GM12878 (cell line): Measurements from ENCODE around the gene RAB35. TPM values are rescaled to one million over a fixed set of nuclear protein-coding genes. Genes with fewer than 3 reads are reported as not detected.
A peak's percentile ranks its signal among the peaks of the same experiment; 100 is the strongest.

Experiments
- ATAC-seq: fragments of 200-7000 bp; cut with Tn5 transposase; 3 replicates; pipeline ENCODE4 v1.9.1; 2020; ENCODE audit warnings: mild to moderate bottlenecking, moderate library complexity
- BruUV-seq: library from RNA; stranded (reverse); fragments of 400-500 nt; replicated peaks from 2 replicates; lab custom pipeline; 2021; lab: Mats Ljungman, UMichigan
- CTCF ChIA-PET: fragments of 300-600 bp; sonication (Branson Sonifier 250); formaldehyde crosslinking; extraction: SDS; loops from one replicate; lab custom pipeline; 2021; ENCODE audit warnings: inconsistent platforms; lab: Yijun Ruan, JAX
- POLR2A ChIA-PET: fragments of 350-600 bp; formaldehyde crosslinking; extraction: SDS; loops from one replicate; lab custom pipeline; 2021; ENCODE audit warnings: inconsistent platforms; lab: Charles Lee
- RAD21 ChIA-PET: fragments of 300-600 bp; sonication (Branson Sonifier 250); formaldehyde crosslinking; loops from one replicate; lab custom pipeline; 2023; ENCODE audit warnings: antibody characterized with exemption; ENCODE audit not compliant: unreplicated experiment; lab: Charles Lee
- SMC1A ChIA-PET: fragments of 300-600 bp; sonication (Branson Sonifier 250); formaldehyde crosslinking; loops from one replicate; lab custom pipeline; 2023; ENCODE audit not compliant: unreplicated experiment, uncharacterized antibody; lab: Charles Lee
- DNase-seq: peaks from one replicate; pipeline ENCODE4 v3.0.0-alpha.2; 2011; ENCODE audit warnings: low read depth, low spot score
- FAIRE-seq: peaks from 3 replicates; lab custom pipeline; 2011; peaks lifted over from hg19 to GRCh38; lab: Jason Lieb, UNC
- H2AFZ ChIP-seq: 2 replicates; pipeline ENCODE4 v1.6.0; 2011; ENCODE audit warnings: low read depth, low read length, control low read depth; ENCODE audit not compliant: control insufficient read depth
- H3K27ac ChIP-seq: 2 replicates; pipeline ENCODE4 v1.5.1; 2011; ENCODE audit warnings: control low read depth; ENCODE audit not compliant: control insufficient read depth, insufficient read depth
- H3K27me3 ChIP-seq, 2 experiments: replicated peaks in 1 of 2; 2 replicates each; pipeline versions ENCODE4 v1.6.0 to v1.6.1; 2011; ENCODE audit warnings: low read length in 1 of 2; ENCODE audit not compliant: control insufficient read depth in 2 of 2, insufficient read depth in 2 of 2
- H3K36me3 ChIP-seq, 2 experiments: 2 replicates each; pipeline ENCODE4 v1.5.1; 2011; ENCODE audit warnings: low read length in 1 of 2; ENCODE audit not compliant: control insufficient read depth in 2 of 2, insufficient read depth in 2 of 2
- H3K4me1 ChIP-seq: 2 replicates; pipeline ENCODE4 v1.6.1; 2011; ENCODE audit warnings: mild to moderate bottlenecking, low read length, moderate library complexity, mixed read lengths; ENCODE audit not compliant: control insufficient read depth, insufficient read depth
- H3K4me2 ChIP-seq: 2 replicates; pipeline ENCODE4 v1.6.0; 2011; ENCODE audit warnings: control low read depth; ENCODE audit not compliant: control insufficient read depth, insufficient read depth
- H3K4me3 ChIP-seq: fragments of 200-600 bp; sonication (generic); 2 replicates; pipeline ENCODE4 v1.5.1; 2016
- H3K79me2 ChIP-seq: 2 replicates; pipeline ENCODE4 v1.6.0; 2011; ENCODE audit warnings: low read length; ENCODE audit not compliant: control insufficient read depth, insufficient read depth
- H3K9ac ChIP-seq: 2 replicates; pipeline ENCODE4 v1.8.0; 2011; ENCODE audit warnings: low read length, control low read depth, mixed read lengths; ENCODE audit not compliant: control insufficient read depth, insufficient read depth
- H3K9me3 ChIP-seq: replicated peaks from 3 replicates; pipeline ENCODE4 v1.5.1; 2011; ENCODE audit warnings: mild to moderate bottlenecking, low read length; ENCODE audit not compliant: control insufficient read depth, insufficient read depth
- H4K20me1 ChIP-seq: 2 replicates; pipeline ENCODE4 v1.6.0; 2011; ENCODE audit not compliant: control insufficient read depth, insufficient read depth
- BRCA1 ChIP-seq: IDR thresholded peaks from 2 replicates; pipeline ENCODE4 v1.6.1; 2011; ENCODE audit warnings: low read depth, low read length, improper control_type of control experiment
- CEBPB ChIP-seq, 2 experiments: fragments of 150-350 bp in 1 of 2; IDR thresholded peaks; 2 replicates each; pipeline ENCODE4 v1.6.1; 2012 to 2014; ENCODE audit warnings: low read depth in 2 of 2, low read length in 2 of 2, borderline replicate concordance in 1 of 2, inconsistent platforms in 1 of 2
- FOS ChIP-seq: IDR thresholded peaks from 3 replicates; pipeline ENCODE4 v1.6.1; 2011; ENCODE audit warnings: borderline replicate concordance; ENCODE audit not compliant: insufficient read length; ENCODE audit errors: extremely low read depth
- FOXM1 ChIP-seq: IDR thresholded peaks from 2 replicates; pipeline ENCODE4 v1.6.1; 2012; ENCODE audit warnings: low read depth, mild to moderate bottlenecking, inconsistent platforms, low read length, moderate library complexity
- HSF1 ChIP-seq: fragments of 150-350 bp; IDR thresholded peaks from 2 replicates; pipeline ENCODE4 v1.6.1; 2014; ENCODE audit warnings: mild to moderate bottlenecking, low read depth, low read length
- IKZF1 ChIP-seq: fragments of 450-650 bp; conservative IDR thresholded peaks from 2 replicates; pipeline ENCODE4 v1.6.1; 2017; ENCODE audit warnings: antibody characterized with exemption, mild to moderate bottlenecking
- IRF3 ChIP-seq: fragments of 450-650 bp; IDR thresholded peaks from 2 replicates; pipeline ENCODE4 v1.6.1; 2014; ENCODE audit warnings: mild to moderate bottlenecking
- LARP7 ChIP-seq: fragments of 450-650 bp; IDR thresholded peaks from 2 replicates; pipeline ENCODE4 v1.6.1; 2017; ENCODE audit warnings: mild to moderate bottlenecking
- TCF3 ChIP-seq: IDR thresholded peaks from 2 replicates; pipeline ENCODE4 v1.6.1; 2012; ENCODE audit warnings: low read depth, mild to moderate bottlenecking, low read length, borderline replicate concordance; ENCODE audit not compliant: insufficient read depth
- TCF7 ChIP-seq: IDR thresholded peaks from 2 replicates; pipeline ENCODE4 v1.6.1; 2014; ENCODE audit warnings: antibody characterized with exemption, borderline replicate concordance
- ZNF622 ChIP-seq: fragments of 450-650 bp; IDR thresholded peaks from 2 replicates; pipeline ENCODE4 v1.6.1; 2017; ENCODE audit warnings: mild to moderate bottlenecking, inconsistent platforms
- WGBS: methylation state at CpG from one replicate; pipeline ENCODE4 v1.1.6; 2016; ENCODE audit warnings: low lambda C conversion rate; ENCODE audit not compliant: insufficient replicate concordance, insufficient coverage; ENCODE audit errors: missing lambda C conversion rate; 5-methylcytosine and 5-hydroxymethylcytosine counted together
- in situ Hi-C: fragments of 300-500 bp; cut with MboI; formaldehyde crosslinking; loops from 9 replicates; pipeline ENCODE4 v1.14.3; 2018; ENCODE audit warnings: mixed read lengths
- intact Hi-C: fragments of 100-400 bp; cut with micrococcal nuclease; formaldehyde crosslinking; loops from one replicate; pipeline ENCODE4 v1.14.2; 2022; ENCODE audit not compliant: unreplicated experiment
- polyA plus RNA-seq, 11 experiments: library from polyadenylated mRNA; depleted of rRNA in 4 of 11; unstranded in 6 of 11; stranded (reverse) in 5 of 11; fragments of >200 nt; fragmentation: Nextera tagmentation in 4 of 11; fragmentation: Illumina TruSeq in 1 of 11; extraction: Ambion mirVana in 4 of 11; extraction: Trizol in 1 of 11; gene quantifications; 1 replicate in 1 of 11; 2 replicates in 10 of 11; pipeline versions ENCODE4 v1.2.1 to v1.2.3, GENCODE V29; 2011 to 2016; ENCODE audit warnings: inconsistent platforms in 2 of 11, missing spikeins in 2 of 11, low read depth in 1 of 11
- total RNA-seq, 4 experiments: library from RNA; depleted of rRNA in 3 of 4; stranded (reverse); fragments of >200 nt in 3 of 4; fragmentation: Illumina TruSeq in 1 of 4; extraction: Trizol in 1 of 4; gene quantifications; 2 replicates each; pipeline versions ENCODE4 v1.2.1 to v1.2.3, GENCODE V29; 2013 to 2021
- TF ChIP-seq, protein P1 (sequence below): fragments of 450-650 bp; IDR thresholded peaks from 2 replicates; pipeline ENCODE4 v1.6.1; 2016; ENCODE audit warnings: mild to moderate bottlenecking

Gene RAB35
- total and polyA plus RNA-seq, 10 of the 15 experiments (the other 5 are each of a cell fraction or from before 2014, with no cell fraction given) = 0.76 to 99.2 (median 43.8) TPM

GRCh38 chr12:120102189-120103043, 14.1 kb downstream of the RAB35 start:
- BruUV-seq = no TSS peak
- Histone ChIP-seq H3K4me3 (no peak overlapping the region), H3K9ac (no peak overlapping the region), H3K79me2 (peaks cover 52% of the 10 kb centered on the region), H3K9me3 (no peaks in the 10 kb centered on the region), H3K4me2 (peak overlapping the region; percentile 65; the same call in 1 of the 2 replicates), H2AFZ (no peak overlapping the region), H3K27ac (no peak overlapping the region; the same call in none of the 2 replicates), H3K27me3 (no peaks in the 10 kb centered on the region), H4K20me1 (no peaks in the 10 kb centered on the region; the same call in 1 of the 2 replicates), H3K4me1 (peaks cover 16% of the 10 kb centered on the region), H3K36me3 (peaks cover 34 to 60% of the 10 kb centered on the region in 2 experiments)
- RAD21 ChIA-PET = interaction anchor here (1.2 to 2.0 kb wide), 2 partner anchors 8 to 15 kb away, joined by 3 to 6 read pairs; no protein-coding TSS in a partner anchor
- ATAC-seq (no peak; the same call in 1 of the 3 replicates), FAIRE-seq (no peak), DNase-seq (no peak)
- POLR2A ChIA-PET = interaction anchor here (1.6 kb wide), 1 partner anchor 12 kb away, joined by 3 read pairs; no protein-coding TSS in a partner anchor
- WGBS = 86% methylated on average over 30 of the region's 30 CpGs
- SMC1A ChIA-PET = interaction anchor here (1.1 kb wide), 1 partner anchor 10 kb away, joined by 3 read pairs; no protein-coding TSS in a partner anchor
- in situ Hi-C loops = no loop called here
- TF ChIP-seq TCF3 (no peak), IKZF1 (no peak), FOS (no peak), IRF3 (no peak), ZNF622 (no peak), CEBPB (IDR thresholded peaks at IDR 0.05; ENCODE audit: borderline replicate concordance in 1 of 2, low read depth in 2 of 2, low read length in 2 of 2) (no peak), TCF7 (no peak), HSF1 (no peak), LARP7 (no peak), BRCA1 (no peak), FOXM1 (no peak)
- TF ChIP-seq, protein P1, sequence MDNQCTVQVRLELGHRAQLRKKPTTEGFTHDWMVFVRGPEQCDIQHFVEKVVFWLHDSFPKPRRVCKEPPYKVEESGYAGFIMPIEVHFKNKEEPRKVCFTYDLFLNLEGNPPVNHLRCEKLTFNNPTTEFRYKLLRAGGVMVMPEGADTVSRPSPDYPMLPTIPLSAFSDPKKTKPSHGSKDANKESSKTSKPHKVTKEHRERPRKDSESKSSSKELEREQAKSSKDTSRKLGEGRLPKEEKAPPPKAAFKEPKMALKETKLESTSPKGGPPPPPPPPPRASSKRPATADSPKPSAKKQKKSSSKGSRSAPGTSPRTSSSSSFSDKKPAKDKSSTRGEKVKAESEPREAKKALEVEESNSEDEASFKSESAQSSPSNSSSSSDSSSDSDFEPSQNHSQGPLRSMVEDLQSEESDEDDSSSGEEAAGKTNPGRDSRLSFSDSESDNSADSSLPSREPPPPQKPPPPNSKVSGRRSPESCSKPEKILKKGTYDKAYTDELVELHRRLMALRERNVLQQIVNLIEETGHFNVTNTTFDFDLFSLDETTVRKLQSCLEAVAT = no peak
- intact Hi-C loops = no loop called here
- CTCF ChIA-PET = interaction anchor here (0.6 to 1.2 kb wide), 4 partner anchors 15 to 429 kb away, joined by 3 read pairs; no protein-coding TSS in a partner anchor
